Inflammatory macrophage treated with lipopolysaccharide for 1 hour (primary cell): Measurements from ENCODE around the gene GABRE.
"Not testable (repeated sequence)": the region's sequence is repeated elsewhere in the genome, so short reads cannot be mapped to it uniquely, and the experiment has no call there.

Experiments
- DNase-seq, 2 donors: peaks; one replicate each; pipeline ENCODE4 v3.0.0-alpha.2; 2020 to 2022

GABRE gene

DNA sequence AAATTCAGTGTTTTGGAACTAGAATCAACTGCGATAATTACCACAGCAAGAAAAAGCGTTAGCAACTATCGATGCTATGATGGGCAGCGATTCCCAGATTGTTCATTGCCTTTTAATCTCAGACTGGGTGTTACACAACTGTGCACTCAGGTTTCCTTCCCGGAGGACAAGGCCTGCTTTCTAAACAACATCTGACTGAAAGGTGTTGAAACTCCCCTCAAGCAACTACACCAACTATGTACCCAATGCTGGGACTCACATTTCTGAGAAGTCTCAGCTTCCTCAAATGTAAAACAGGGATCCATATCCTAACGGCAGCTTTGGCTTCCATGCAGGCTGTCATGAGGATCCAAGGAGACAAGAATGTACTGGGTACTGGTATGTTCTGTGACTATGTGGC, 8.2 kb downstream of the GABRE start:
- no peak for DNase-seq

GRCh38 chrX:151962034-151962433, 12.4 kb downstream of the GABRE start:
- no peak for DNase-seq

GRCh38 chrX:151958101-151958500, 16.4 kb downstream of the GABRE start:
- no peak for DNase-seq

GRCh38 chrX:151954730-151955129, 19.7 kb downstream of the GABRE start:
- DNase-seq, result no peak

DNA sequence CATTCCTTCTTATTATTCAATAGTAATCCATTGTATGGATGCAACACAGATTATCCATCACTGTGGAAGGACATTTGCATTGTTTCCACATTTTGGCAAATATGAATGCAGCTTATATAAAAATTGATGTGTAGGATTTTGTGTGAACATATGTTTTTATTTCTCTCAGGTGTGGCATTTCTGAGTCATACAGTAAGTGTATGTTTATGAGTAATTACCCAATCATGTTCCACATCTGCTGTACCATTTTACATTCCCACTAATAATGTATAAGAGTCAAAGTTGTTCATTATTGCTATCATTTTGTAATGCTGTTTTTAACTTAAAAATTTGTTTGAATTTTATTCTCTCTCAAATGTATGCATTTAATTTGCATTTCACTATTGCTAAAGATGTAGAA, 36.3 kb downstream of the GABRE start:
- no peak for DNase-seq

- no peak for DNase-seq
Measured at GRCh38 chrX:151935358-151935757, 39.1 kb downstream of the GABRE start.

- DNase-seq, result no peak
Measured at GRCh38 chrX:151929126-151929525, 45.4 kb downstream of the GABRE start.

DNA sequence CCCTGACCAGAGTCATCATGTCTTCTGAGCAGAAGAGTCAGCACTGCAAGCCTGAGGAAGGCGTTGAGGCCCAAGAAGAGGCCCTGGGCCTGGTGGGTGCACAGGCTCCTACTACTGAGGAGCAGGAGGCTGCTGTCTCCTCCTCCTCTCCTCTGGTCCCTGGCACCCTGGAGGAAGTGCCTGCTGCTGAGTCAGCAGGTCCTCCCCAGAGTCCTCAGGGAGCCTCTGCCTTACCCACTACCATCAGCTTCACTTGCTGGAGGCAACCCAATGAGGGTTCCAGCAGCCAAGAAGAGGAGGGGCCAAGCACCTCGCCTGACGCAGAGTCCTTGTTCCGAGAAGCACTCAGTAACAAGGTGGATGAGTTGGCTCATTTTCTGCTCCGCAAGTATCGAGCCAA, 50.8 kb downstream of the GABRE start:
- DNase-seq, result no peak

DNA sequence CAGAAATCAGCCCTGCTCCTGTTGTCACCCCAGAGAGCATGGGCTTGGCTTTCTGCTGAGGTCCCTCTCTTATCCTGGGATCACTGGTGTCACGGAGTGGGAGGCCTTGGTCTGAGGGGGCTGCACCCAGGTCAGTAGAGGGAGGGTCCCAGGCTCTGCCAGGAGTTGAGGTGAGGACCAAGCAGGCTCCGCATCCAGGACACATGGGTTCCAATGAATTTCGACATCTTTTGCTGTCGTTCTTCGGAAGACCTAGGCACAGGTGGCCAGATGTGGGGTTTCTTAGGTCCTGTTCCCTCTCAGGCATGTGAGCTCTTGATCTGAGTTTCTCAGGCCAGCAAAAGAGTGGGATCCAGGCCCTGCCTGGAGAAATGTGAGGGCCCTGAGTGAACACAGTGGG, 51.8 kb downstream of the GABRE start:
- no peak for DNase-seq

- DNase-seq, result no peak
Measured at GRCh38 chrX:151921866-151922265, 52.6 kb downstream of the GABRE start.

DNA sequence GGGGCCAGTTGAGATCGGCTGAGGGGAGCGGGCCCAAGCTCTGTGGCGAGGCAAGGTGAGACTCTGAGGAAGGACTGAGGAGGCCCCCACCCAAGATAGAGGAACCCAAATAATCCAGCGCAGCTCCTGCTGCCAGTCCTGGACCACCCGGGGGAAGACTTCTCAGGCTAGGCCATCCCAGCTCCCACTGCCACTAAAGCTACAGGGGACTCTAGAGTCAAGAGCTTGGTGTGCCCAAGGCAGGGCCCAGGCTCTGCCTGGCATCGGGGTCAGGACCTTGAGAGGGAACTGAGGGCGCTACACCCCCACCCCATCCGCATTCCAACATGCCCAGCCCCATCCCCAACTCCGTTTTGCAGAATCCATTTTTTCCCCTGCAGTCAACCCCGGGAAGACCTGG, 53.2 kb downstream of the GABRE start:
- no peak for DNase-seq

DNA sequence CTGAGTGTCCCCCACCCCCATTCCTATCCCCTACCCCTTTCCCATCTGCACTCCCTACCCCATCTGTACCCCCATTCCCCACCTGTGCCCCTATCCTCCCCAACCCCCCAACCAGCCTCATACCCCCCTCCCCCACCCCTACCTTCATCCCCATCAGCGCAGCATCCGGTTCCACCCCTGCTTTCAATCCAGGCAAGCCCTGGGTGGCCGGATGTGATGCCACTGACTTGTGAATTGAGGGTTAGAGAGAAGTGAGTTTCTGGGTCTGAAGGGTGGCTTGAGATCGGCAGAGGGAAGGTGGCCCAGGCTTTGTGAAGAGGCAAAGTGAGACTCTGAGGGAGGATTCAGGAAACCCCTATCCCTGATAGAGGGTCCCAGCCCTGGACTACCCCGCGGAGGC, 53.9 kb downstream of the GABRE start:
- DNase-seq, result no peak

- DNase-seq, result no peak
Measured at GRCh38 chrX:151920101-151920500, 54.4 kb downstream of the GABRE start.

DNA sequence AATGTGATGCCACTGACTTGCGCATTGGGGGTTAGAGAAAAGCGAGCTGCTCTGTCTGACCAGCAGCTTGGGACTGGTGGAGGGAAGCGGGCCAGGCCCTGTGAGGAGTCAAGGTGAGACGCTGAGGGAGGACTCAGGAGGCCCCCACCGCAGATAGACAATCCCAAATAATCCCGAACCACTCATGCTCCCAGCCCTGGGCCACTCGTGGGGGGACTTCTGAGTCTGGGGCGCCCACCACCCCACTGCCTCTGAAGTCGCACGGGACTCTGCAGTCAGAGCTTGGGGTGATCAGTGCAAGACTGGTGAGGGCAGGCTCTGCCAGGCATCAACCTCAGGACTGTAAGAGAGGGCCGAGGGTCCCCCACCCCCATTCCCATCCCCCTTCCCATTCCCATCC, 54.9 kb downstream of the GABRE start:
- no peak for DNase-seq

DNA sequence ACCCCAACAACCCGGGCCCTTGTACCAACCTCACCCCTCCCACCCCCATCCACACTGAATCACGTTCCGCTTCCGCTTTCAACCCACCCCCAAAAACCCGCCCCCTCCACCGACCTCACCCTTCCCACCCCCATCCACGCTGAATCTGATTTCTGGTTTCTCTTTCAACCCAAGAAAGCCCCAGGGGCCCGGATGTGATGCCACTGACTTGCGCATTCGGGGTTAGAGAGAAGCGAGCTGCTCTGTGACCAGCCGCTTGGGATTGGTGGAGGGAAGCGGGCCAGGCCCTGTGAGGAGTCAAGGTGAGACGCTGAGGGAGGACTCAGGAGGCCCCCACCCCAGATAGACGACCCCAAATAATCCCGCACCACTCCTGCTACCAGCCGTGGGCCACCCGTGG, 55.7 kb downstream of the GABRE start:
- DNase-seq, result not testable (repeated sequence)

DNA sequence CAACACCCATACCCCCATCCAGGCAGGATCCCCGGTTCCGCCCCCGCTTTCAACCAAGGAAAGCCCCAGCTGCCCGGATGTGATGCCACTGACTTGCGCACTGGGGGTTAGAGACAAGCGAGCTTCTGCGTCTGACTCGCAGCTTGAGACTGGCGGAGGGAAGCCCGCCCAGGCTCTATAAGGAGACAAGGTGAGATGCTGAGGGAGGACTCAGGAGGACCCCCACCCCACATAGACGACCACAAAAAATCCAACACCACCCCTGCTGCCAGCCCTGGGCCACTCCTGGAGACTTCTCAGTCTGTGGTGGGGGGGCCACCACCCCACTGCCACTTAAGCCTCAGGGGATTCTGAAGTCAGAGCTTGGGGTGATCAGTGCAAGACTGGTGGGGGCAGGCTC, 61.7 kb downstream of the GABRE start, which contains the start of gene MAGEA4:
TSS of gene MAGEA4 (plus strand) at position 110 of the 400 bp plus-strand sequence. CDS start 10,776 bp downstream, outside the sequence.
- no peak for DNase-seq

- DNase-seq, result no peak
Measured at GRCh38 chrX:151912221-151912620, 62.3 kb downstream of the GABRE start.

DNA sequence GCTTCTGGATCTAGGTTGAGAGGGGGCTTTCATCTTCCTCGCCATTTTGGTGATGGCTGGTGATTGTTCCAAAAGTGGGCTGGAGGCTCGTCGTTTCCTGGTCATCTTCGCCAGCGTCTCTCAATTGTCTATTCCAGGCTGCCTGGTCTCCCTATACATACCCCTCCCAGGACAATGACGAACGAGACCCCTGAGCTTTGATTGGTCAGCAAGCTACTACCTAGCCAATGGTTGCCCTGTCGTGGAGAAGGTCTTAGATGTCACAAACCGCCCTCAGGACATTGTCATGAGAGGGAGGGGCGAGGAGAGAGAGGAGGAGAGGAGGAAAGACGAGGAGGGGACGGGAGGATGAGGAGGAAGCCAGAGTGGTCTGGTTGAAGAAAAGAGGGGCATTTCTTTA, 69.5 kb downstream of the GABRE start:
- no peak for DNase-seq
